ENCODE measurements around the gene PRMT5. TPM values are rescaled to one million over a fixed set of nuclear protein-coding genes. Genes with fewer than 3 reads are reported as not detected.

Gene PRMT5
- polyA plus RNA-seq, 1 donor (not counting 4 experiments of a cell fraction or from before 2014, with no cell fraction given): 241 TPM

DNA sequence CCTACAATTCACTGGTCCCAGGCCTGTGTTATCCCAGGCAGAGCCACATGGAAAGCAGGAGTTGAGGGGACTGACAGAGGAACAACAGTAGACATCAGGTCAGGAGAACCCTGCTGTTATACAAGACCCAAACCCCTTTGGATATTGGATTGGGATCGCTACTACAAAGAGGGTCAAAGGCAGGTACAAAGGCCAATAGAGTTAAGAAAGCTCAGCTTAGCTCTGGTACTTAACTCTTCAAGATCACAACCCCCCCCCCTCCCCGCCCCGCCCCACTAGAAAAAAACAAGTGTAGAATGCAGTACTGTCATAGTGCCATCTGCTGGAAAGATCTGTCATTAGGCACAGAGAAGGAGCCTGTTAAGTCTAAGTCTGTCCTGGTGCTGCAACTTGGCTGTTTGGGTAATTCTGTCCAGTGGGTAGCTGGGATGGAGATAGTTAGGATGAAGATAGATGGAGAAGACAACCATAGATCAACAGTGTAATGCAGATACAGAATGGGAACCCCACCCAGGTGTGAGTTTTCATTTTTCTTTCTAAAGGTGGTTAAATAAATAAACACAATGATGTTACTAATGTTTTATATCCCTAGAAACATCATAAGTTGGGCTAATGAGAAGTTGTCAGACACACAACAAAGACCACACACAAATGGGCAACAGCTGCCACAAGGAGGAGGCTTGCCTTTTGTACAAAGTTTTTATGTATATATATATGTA lies 28.9 kb downstream of the PRMT5 start:
- H3K27ac ChIP-seq (ENCODE audit: control insufficient read depth, insufficient read depth, low read length): no peak overlapping the region

DNA sequence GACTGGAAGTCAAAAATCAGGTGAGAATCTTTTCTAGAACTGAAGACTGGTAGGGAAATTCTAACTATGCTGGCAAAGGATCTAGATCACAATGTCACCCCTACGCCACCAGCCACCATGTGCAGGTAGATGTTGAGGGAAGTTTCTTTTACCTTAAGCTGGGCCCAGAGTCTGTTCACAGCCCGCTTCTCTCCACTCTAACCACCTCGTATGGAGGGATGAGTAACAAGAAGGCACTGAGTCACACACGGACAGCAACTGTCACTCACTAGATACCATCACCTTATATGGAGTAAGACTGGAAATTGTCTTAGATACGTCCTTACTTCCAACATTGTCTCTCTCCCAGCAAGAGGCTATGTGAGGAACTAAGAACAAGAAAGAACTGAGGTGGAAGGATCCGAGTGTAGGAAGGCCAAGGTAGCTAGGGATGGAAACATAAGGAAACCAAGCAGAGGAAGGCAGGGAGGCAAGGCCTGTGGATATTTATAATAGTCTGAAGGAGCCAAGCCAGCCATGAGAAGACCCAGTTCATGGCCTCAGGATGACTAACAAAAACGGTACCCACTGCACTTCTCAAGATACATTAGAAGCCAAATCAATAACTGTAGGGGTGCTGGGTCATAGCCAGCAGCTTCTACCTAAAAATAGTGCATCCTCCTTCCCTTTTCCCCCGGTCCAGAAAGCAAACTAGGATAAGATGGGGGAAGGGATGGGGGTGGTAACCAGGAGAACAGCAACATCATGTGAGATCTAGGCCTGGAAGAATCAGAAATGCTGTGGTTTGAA lies 30.7 kb downstream of the PRMT5 start:
- no peaks in the 10 kb centered on the region for H4K20me1 ChIP-seq (ENCODE audit: control insufficient read depth, extremely low read depth, insufficient read depth, low read length)
- H3K27ac ChIP-seq (ENCODE audit: control insufficient read depth, insufficient read depth, low read length): peak overlapping the region; percentile 28
- peaks cover 14% of the 10 kb centered on the region for H3K4me1 ChIP-seq (ENCODE audit: control insufficient read depth, extremely low read depth, insufficient read depth, low read length)
- H3K9ac ChIP-seq (ENCODE audit: control insufficient read depth, extremely low read depth, insufficient read depth, low read length): no peak overlapping the region
- H2AFZ ChIP-seq (ENCODE audit: control insufficient read depth, low read length): no peak overlapping the region
- no peak overlapping the region for H3K4me3 ChIP-seq (ENCODE audit: control insufficient read depth in 2 of 3, extremely low read depth in 1 of 3, insufficient read depth in 2 of 3, low read depth in 1 of 3, low read length in 3 of 3)
- FAIRE-seq (peak; percentile 76), DNase-seq (ENCODE audit: low read depth, low spot score) (no peak)
- peaks cover 12 to 17% of the 10 kb centered on the region in 2 experiments for H3K36me3 ChIP-seq (ENCODE audit: control insufficient read depth in 2 of 2, extremely low read depth in 1 of 2, insufficient read depth in 2 of 2, low read length in 2 of 2)
- peak overlapping the region; percentile 7 for H3K4me2 ChIP-seq (ENCODE audit: control insufficient read depth, extremely low read depth, insufficient read depth, low read depth, low read length)
- no peaks in the 10 kb centered on the region for H3K27me3 ChIP-seq (ENCODE audit: control insufficient read depth, extremely low read depth, insufficient read depth, low read length)
- TF ChIP-seq EZH2 (IDR thresholded peaks at IDR 0.05; ENCODE audit: low read length): no peak
- TF ChIP-seq, protein P1, sequence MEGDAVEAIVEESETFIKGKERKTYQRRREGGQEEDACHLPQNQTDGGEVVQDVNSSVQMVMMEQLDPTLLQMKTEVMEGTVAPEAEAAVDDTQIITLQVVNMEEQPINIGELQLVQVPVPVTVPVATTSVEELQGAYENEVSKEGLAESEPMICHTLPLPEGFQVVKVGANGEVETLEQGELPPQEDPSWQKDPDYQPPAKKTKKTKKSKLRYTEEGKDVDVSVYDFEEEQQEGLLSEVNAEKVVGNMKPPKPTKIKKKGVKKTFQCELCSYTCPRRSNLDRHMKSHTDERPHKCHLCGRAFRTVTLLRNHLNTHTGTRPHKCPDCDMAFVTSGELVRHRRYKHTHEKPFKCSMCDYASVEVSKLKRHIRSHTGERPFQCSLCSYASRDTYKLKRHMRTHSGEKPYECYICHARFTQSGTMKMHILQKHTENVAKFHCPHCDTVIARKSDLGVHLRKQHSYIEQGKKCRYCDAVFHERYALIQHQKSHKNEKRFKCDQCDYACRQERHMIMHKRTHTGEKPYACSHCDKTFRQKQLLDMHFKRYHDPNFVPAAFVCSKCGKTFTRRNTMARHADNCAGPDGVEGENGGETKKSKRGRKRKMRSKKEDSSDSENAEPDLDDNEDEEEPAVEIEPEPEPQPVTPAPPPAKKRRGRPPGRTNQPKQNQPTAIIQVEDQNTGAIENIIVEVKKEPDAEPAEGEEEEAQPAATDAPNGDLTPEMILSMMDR (optimal IDR thresholded peaks at IDR 0.05 in 1 of 3, IDR thresholded peaks at IDR 0.05 in 1 of 3, conservative IDR thresholded peaks at IDR 0.05 in 1 of 3; ENCODE audit: extremely low read depth in 1 of 3, insufficient read depth in 2 of 3, low read length in 3 of 3): no peak
- H3K9me3 ChIP-seq (ENCODE audit: control insufficient read depth, low read depth, low read length): no peaks in the 10 kb centered on the region
- no peaks in the 10 kb centered on the region for H3K79me2 ChIP-seq (ENCODE audit: control insufficient read depth, insufficient read depth, low read length)
- H3K9me1 ChIP-seq (ENCODE audit: control insufficient read depth, extremely low read depth, insufficient read depth, low read length): no peaks in the 10 kb centered on the region
- dilution Hi-C loops (cut with MboI; ENCODE audit: extremely low pct_ligation_motif_present, low sequenced_read_pairs): no loop called here

More for the DNA sequence above, 28.9 kb downstream of the PRMT5 start:
- TF ChIP-seq, protein P1 (optimal IDR thresholded peaks at IDR 0.05 in 1 of 3, IDR thresholded peaks at IDR 0.05 in 1 of 3, conservative IDR thresholded peaks at IDR 0.05 in 1 of 3; ENCODE audit: extremely low read depth in 1 of 3, insufficient read depth in 2 of 3, low read length in 3 of 3): peak; percentile 58 to 70 (median 64)
- TF ChIP-seq EZH2 (IDR thresholded peaks at IDR 0.05; ENCODE audit: low read length): no peak
- FAIRE-seq (no peak), DNase-seq (ENCODE audit: low read depth, low spot score) (no peak)
- no peak overlapping the region for H3K9ac ChIP-seq (ENCODE audit: control insufficient read depth, extremely low read depth, insufficient read depth, low read length)
- no peak overlapping the region for H3K4me3 ChIP-seq (ENCODE audit: control insufficient read depth in 2 of 3, extremely low read depth in 1 of 3, insufficient read depth in 2 of 3, low read depth in 1 of 3, low read length in 3 of 3)
- no peaks in the 10 kb centered on the region for H3K9me1 ChIP-seq (ENCODE audit: control insufficient read depth, extremely low read depth, insufficient read depth, low read length)
- no peaks in the 10 kb centered on the region for H3K27me3 ChIP-seq (ENCODE audit: control insufficient read depth, extremely low read depth, insufficient read depth, low read length)
- no peak overlapping the region for H3K4me2 ChIP-seq (ENCODE audit: control insufficient read depth, extremely low read depth, insufficient read depth, low read depth, low read length)
- H4K20me1 ChIP-seq (ENCODE audit: control insufficient read depth, extremely low read depth, insufficient read depth, low read length): no peaks in the 10 kb centered on the region
- no peaks in the 10 kb centered on the region for H3K79me2 ChIP-seq (ENCODE audit: control insufficient read depth, insufficient read depth, low read length)
- H3K4me1 ChIP-seq (ENCODE audit: control insufficient read depth, extremely low read depth, insufficient read depth, low read length): peaks cover 14% of the 10 kb centered on the region
- no peak overlapping the region for H2AFZ ChIP-seq (ENCODE audit: control insufficient read depth, low read length)
- dilution Hi-C loops (cut with MboI; ENCODE audit: extremely low pct_ligation_motif_present, low sequenced_read_pairs): no loop called here
- peaks cover 16 to 24% of the 10 kb centered on the region in 2 experiments for H3K36me3 ChIP-seq (ENCODE audit: control insufficient read depth in 2 of 2, extremely low read depth in 1 of 2, insufficient read depth in 2 of 2, low read length in 2 of 2)
- no peaks in the 10 kb centered on the region for H3K9me3 ChIP-seq (ENCODE audit: control insufficient read depth, low read depth, low read length)
